LHCN-M2 (cell line): ENCODE data around the gene ZRSR2. TPM values are rescaled to one million over a fixed set of nuclear protein-coding genes. Genes with fewer than 3 reads are reported as not detected.
A peak's percentile ranks its signal among the peaks of the same experiment; 100 is the strongest.

ENCODE experiments used
- DNase-seq: peaks from one replicate; pipeline ENCODE4 v3.0.0-alpha.2; 2012; ENCODE audit warnings: low read depth
- total RNA-seq: library from RNA; depleted of rRNA; stranded (reverse); fragments of >200 nt; gene quantifications from 2 replicates; pipeline ENCODE4 v1.2.3, GENCODE V29; 2014; rRNA removed

ZRSR2 gene
- total RNA-seq, 1 experiment from 2014 or later: 3.8 TPM

- DNase-seq: no peak
Observed at GRCh38 chrX:15848576-15848975, 58.3 kb downstream of the ZRSR2 start.

GRCh38 chrX:15849555-15849954 lies 59.3 kb downstream of the ZRSR2 start:
- no peak for DNase-seq

- DNase-seq: no peak
Observed at GRCh38 chrX:15853586-15854079, 63.3 kb downstream of the ZRSR2 start.

GRCh38 chrX:15854080-15854655 lies 63.9 kb downstream of the ZRSR2 start:
- peak; percentile 19 for DNase-seq

GRCh38 chrX:15854712-15855567 lies 64.7 kb downstream of the ZRSR2 start, which contains the start of gene AP1S2:
Gene AP1S2, minus strand, starts transcription at chrX:15854813. Its CDS starts 2,289 bp downstream, at chrX:15852524.
- DNase-seq: peak; percentile 85

- no peak for DNase-seq
Observed at GRCh38 chrX:15855568-15856221, 65.4 kb downstream of the ZRSR2 start.

- no peak for DNase-seq
Observed at GRCh38 chrX:15856222-15856587, 65.9 kb downstream of the ZRSR2 start.

GRCh38 chrX:15856636-15857035 lies 66.4 kb downstream of the ZRSR2 start:
- no peak for DNase-seq

GRCh38 chrX:15858051-15858450 lies 67.8 kb downstream of the ZRSR2 start:
- DNase-seq: no peak

GRCh38 chrX:15860921-15861320 lies 70.6 kb downstream of the ZRSR2 start:
- DNase-seq: no peak

GRCh38 chrX:15864023-15864422 lies 73.7 kb downstream of the ZRSR2 start:
- no peak for DNase-seq

GRCh38 chrX:15864629-15865028 lies 74.3 kb downstream of the ZRSR2 start:
- peak; percentile 8 for DNase-seq

GRCh38 chrX:15866147-15866546 lies 75.9 kb downstream of the ZRSR2 start:
- DNase-seq: no peak

GRCh38 chrX:15869695-15870094 lies 79.4 kb downstream of the ZRSR2 start:
- DNase-seq: no peak

GRCh38 chrX:15870310-15870709 lies 80.0 kb downstream of the ZRSR2 start:
- DNase-seq: no peak

Other genes starting within 250 kb of the ZRSR2 start
- gene ACE2, start 189.5 kb upstream of the ZRSR2 start, total RNA-seq: not detected in 2 replicates
- gene CLTRN, start 125.7 kb upstream of the ZRSR2 start, total RNA-seq: not detected in 2 replicates
- gene CA5B, start 52.2 kb upstream of the ZRSR2 start, total RNA-seq: 18.4 and 29.7 TPM in 2 replicates
- gene AP1S2, start 64.3 kb downstream of the ZRSR2 start, total RNA-seq: 54.5 and 95.6 TPM in 2 replicates